Right lobe of liver (tissue), 4 donors: Measurements from ENCODE around the gene CPA1.

Experiments
- CTCF ChIP-seq, 4 donors: fragments of 200-600 bp in 3 of 4; fragments of 450-650 bp in 1 of 4; IDR thresholded peaks; one replicate each; pipeline versions ENCODE4 v1.5.1 to v1.8.0; 2016 to 2022; ENCODE audit warnings: antibody characterized with exemption in 4 of 4, mild to moderate bottlenecking in 2 of 4
- POLR2A ChIP-seq: fragments of 450-650 bp; IDR thresholded peaks from one replicate; pipeline ENCODE4 v1.6.1; 2017; ENCODE audit warnings: antibody characterized with exemption, mild to moderate bottlenecking
- donor health status: DM: no; HTN: no; CAD: no.
- donor health status: DM: no; HTN: no; CAD: no.
- donor health status: DM: no; HTN: yes; CAD: no.

- TF ChIP-seq POLR2A (no peak), CTCF (IDR thresholded peaks at IDR 0.05) (no peak)
Observed at GRCh38 chr7:130356121-130356875, 24.0 kb upstream of the CPA1 start.
